Lung (tissue), 12 donors: Measurements from ENCODE around the gene BLOC1S1. TPM values are rescaled to one million over a fixed set of nuclear protein-coding genes. Genes with fewer than 3 reads are reported as not detected.
A peak's percentile ranks its signal among the peaks of the same experiment; 100 is the strongest.

Source experiments
- ATAC-seq: fragments of 200-7000 bp; cut with Tn5 transposase; one replicate; pipeline ENCODE4 v1.9.1; 2020; ENCODE audit warnings: moderate number of reproducible peaks; ENCODE audit not compliant: insufficient read depth, low FRiP score
- DNase-seq, 3 donors: peaks; one replicate each; pipeline ENCODE4 v3.0.0-alpha.2; 2013 to 2017
- H3K27ac ChIP-seq, 2 donors: one replicate each; pipeline ENCODE4 v1.5.1; 2013; ENCODE audit warnings: mild to moderate bottlenecking in 2 of 2, moderate library complexity in 2 of 2, control low read depth in 1 of 2, inconsistent platforms in 1 of 2, low read depth in 1 of 2, low read length in 1 of 2
- H3K27me3 ChIP-seq, 3 donors: one replicate each; pipeline ENCODE4 v1.5.1; 2013; ENCODE audit warnings: low read length in 2 of 3; ENCODE audit not compliant: control insufficient read depth in 3 of 3, insufficient read depth in 3 of 3
- H3K36me3 ChIP-seq, 4 donors: one replicate each; pipeline ENCODE4 v1.5.1; 2013; ENCODE audit warnings: low read length in 4 of 4, mild to moderate bottlenecking in 1 of 4, moderate library complexity in 1 of 4; ENCODE audit not compliant: control insufficient read depth in 4 of 4, insufficient read depth in 4 of 4
- H3K4me1 ChIP-seq, 5 donors: one replicate each; pipeline ENCODE4 v1.5.1; 2013; ENCODE audit warnings: low read length in 5 of 5, mild to moderate bottlenecking in 2 of 5, moderate library complexity in 1 of 5; ENCODE audit not compliant: control insufficient read depth in 5 of 5, insufficient read depth in 5 of 5
- H3K4me3 ChIP-seq: one replicate; pipeline ENCODE4 v1.5.1; 2013; ENCODE audit warnings: mild to moderate bottlenecking, control low read depth, moderate library complexity
- H3K9ac ChIP-seq, 2 donors: one replicate each; pipeline ENCODE4 v1.5.1; 2013; ENCODE audit warnings: low read length in 2 of 2, control low read depth in 1 of 2; ENCODE audit not compliant: insufficient read depth in 1 of 2
- H3K9me3 ChIP-seq, 4 donors: one replicate each; pipeline ENCODE4 v1.5.1; 2013; ENCODE audit warnings: low read length in 3 of 4, mild to moderate bottlenecking in 1 of 4, moderate library complexity in 1 of 4; ENCODE audit not compliant: control insufficient read depth in 4 of 4, insufficient read depth in 3 of 4
- whole genome bisulfite sequencing, 2 donors: extraction: QIAGEN DNeasy Blood & Tissue Kit; methylation state at CpG; one replicate each; pipeline ENCODE4 v1.1.7; 2013; 5-methylcytosine and 5-hydroxymethylcytosine counted together
- polyA plus RNA-seq, 2 donors: library from polyadenylated mRNA; stranded (reverse); fragments of 200-250 nt; gene quantifications; one replicate each; pipeline ENCODE4 v1.2.1, GENCODE V29; 2013
- total RNA-seq, 2 donors: library from RNA; depleted of rRNA in 1 of 2; stranded (reverse); fragments of >200 nt in 1 of 2; gene quantifications; one replicate each; pipeline ENCODE4 v1.2.1, GENCODE V29; 2014 to 2021
- TF ChIP-seq, protein P1 (sequence below): IDR thresholded peaks from 2 replicates; pipeline ENCODE4 v1.5.1; 2012; ENCODE audit warnings: mild to moderate bottlenecking; ENCODE audit errors: control extremely low read depth, extremely low read depth
- donor health status: control.
- donor health status: control.
- donor health status: Bipolar disorder and iron deficiency.
- donor health status: healthy.
- donor health status: DM: yes; HTN: yes; CAD: no.

Gene BLOC1S1
- total and polyA plus RNA-seq, 4 donors: 53.9 to 374 (median 242) TPM

DNA sequence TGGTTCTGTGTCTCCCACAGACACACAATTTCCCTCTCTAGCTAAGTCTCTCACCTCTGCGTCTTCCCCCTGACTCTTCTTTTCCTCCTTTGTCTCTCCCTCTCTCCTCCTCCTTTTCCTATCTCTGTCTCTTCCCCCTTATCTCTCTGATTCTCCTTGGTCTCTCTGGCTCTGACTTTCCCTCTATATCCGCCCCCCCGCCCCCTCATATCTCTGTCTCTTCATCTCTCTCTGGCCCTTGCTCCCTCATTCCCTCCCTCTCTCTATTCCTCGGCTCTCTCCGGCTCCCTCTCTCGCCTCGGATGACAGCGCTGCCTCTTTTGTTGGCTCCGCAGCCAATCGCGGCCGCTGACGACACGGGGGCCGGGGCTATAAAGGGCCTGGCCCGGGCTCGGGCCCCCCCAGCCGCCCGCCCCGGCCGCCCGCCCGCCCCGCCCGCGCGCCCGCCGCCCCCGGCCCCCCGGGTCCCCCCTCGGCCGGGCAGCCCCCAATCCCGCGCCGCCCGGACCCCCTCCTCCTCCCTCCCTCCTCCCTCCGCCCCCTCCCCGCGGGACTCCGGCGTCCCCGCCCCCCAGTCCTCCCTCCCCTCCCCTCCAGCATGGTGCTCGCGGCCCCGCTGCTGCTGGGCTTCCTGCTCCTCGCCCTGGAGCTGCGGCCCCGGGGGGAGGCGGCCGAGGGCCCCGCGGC is 27.0 kb downstream of the BLOC1S1 start, which contains the start of gene GDF11:
Gene GDF11, plus strand, starts transcription at position 404 of the 687 bp plus-strand sequence. Its CDS starts 195 bp downstream, at position 599.
- peak within 1 kb of the TSS; percentile 46 to 84 for H3K9ac ChIP-seq
- H3K27me3 ChIP-seq: no peaks in the 10 kb centered on the region
- ATAC-seq: peak; percentile 48
- no peaks in the 10 kb centered on the region for H3K9me3 ChIP-seq
- no peaks in the 10 kb centered on the region for H3K36me3 ChIP-seq
- H3K27ac ChIP-seq: peak within 1 kb of the TSS; percentile 22 to 79
- 1% methylated on average over 17 to 42 of the region's 53 CpGs for WGBS, 2 donors
- TF ChIP-seq, protein P1, sequence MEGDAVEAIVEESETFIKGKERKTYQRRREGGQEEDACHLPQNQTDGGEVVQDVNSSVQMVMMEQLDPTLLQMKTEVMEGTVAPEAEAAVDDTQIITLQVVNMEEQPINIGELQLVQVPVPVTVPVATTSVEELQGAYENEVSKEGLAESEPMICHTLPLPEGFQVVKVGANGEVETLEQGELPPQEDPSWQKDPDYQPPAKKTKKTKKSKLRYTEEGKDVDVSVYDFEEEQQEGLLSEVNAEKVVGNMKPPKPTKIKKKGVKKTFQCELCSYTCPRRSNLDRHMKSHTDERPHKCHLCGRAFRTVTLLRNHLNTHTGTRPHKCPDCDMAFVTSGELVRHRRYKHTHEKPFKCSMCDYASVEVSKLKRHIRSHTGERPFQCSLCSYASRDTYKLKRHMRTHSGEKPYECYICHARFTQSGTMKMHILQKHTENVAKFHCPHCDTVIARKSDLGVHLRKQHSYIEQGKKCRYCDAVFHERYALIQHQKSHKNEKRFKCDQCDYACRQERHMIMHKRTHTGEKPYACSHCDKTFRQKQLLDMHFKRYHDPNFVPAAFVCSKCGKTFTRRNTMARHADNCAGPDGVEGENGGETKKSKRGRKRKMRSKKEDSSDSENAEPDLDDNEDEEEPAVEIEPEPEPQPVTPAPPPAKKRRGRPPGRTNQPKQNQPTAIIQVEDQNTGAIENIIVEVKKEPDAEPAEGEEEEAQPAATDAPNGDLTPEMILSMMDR: no peak
- peak within 1 kb of the TSS; percentile 57 for H3K4me3 ChIP-seq
- H3K4me1 ChIP-seq: peaks cover 2 to 38% (median 11%) of the 10 kb centered on the region in 5 donors
- DNase-seq: peak; percentile 93 to 95 (median 94)

DNA sequence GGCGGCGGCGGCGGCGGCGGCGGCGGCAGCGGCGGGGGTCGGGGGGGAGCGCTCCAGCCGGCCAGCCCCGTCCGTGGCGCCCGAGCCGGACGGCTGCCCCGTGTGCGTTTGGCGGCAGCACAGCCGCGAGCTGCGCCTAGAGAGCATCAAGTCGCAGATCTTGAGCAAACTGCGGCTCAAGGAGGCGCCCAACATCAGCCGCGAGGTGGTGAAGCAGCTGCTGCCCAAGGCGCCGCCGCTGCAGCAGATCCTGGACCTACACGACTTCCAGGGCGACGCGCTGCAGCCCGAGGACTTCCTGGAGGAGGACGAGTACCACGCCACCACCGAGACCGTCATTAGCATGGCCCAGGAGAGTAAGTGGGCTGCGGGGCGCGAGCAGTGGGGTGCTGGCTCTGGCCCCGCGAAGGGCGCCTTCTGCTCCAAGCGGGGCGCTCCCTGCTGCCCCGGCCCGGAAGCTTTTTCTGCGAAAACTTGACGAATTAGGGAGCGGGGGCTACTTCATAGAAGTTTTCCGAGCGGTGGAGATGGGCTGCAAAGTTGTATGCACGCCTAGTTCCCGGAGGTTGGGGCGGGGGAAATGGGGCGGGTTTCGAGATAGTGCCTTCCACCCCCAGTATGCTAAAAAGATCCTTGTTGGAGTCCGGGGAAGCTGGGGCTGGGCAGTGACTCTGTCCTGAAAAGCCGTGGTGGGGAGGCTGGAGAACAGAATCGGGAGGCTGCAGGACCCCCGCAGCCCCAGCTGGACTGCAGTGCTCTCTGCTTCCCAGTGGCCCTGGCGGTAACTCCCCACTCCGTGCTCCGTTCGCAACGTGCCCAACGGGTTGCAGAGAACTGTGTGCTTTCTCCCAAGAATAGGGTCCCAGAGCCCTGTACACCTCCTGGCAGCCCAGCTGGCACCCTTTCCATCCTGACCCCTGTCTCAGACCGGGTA is 27.8 kb downstream of the BLOC1S1 start:
- WGBS, 2 donors: 0 to 1% methylated on average over 62 to 73 of the region's 73 CpGs
- peak; percentile 79 to 88 (median 81) for DNase-seq
- Histone ChIP-seq H3K36me3 (peaks cover 0 to under 1% (median 0%) of the 10 kb centered on the region in 4 donors), H3K9me3 (no peaks in the 10 kb centered on the region), H3K4me3 (peak overlapping the region; percentile 57), H3K9ac (peak overlapping the region; percentile 46 to 74), H3K4me1 (peaks cover 2 to 34% (median 11%) of the 10 kb centered on the region in 5 donors), H3K27ac (peak overlapping the region in 1 of 2 donors; percentile 79), H3K27me3 (no peaks in the 10 kb centered on the region)
- peak; percentile 20 for ATAC-seq
- TF ChIP-seq, protein P1: no peak

DNA sequence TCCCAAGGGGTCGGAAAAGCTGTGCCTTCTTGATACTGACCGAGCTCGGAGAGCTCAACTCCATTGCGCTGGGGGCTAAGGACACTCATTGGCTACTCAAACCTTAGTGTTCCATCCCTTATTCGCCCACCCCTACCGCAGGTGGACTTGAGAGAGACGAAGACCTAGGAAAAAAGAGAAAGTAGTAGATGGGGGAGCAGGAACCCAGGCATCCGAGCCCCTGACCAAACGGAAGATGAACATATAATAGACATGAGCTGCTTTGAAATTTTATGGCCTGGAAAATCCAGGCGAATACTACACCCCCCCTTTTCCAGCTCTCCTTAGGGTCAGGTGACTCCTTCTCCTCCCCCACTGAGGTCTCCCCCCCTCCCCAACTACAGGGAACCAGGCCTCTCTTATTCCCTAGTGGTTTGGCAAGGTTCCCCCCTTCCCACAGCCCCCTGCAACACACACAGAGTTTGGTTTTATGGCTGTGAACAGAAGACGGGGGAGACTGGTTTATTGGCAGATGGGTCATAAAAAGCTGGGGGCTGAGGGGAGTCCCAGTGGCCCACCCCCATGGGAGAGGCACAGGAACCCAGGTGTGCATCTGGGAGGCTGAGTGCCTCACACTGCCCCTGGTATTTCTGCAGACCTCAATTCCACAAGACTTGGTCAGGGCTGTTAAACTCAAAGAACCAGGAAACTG is 28.6 kb downstream of the BLOC1S1 start:
- DNase-seq (no peak), ATAC-seq (no peak)
- Histone ChIP-seq H3K4me1 (peaks cover 2 to 34% (median 11%) of the 10 kb centered on the region in 5 donors), H3K9me3 (no peaks in the 10 kb centered on the region), H3K27me3 (no peaks in the 10 kb centered on the region), H3K36me3 (peaks cover 0 to 2% (median 0%) of the 10 kb centered on the region in 4 donors), H3K4me3 (no peak overlapping the region), H3K27ac (no peak overlapping the region), H3K9ac (peak overlapping the region; percentile 46 to 74)
- 18 to 31% methylated on average over 11 of the region's 11 CpGs for WGBS, 2 donors
- TF ChIP-seq, protein P1: no peak
